ENCODE results near the gene NCOR1. TPM values are rescaled to one million over a fixed set of nuclear protein-coding genes. Genes with fewer than 3 reads are reported as not detected.

The NCOR1 gene
- total and polyA plus RNA-seq, 2 of the 13 experiments (the other 11 are each of a cell fraction or from before 2014, with no cell fraction given) = 57.0 to 71.7 TPM

- POLR2A ChIA-PET = no interaction called here
- 97% methylated on average over 3 of the region's 3 CpGs for WGBS (ENCODE audit: low lambda C conversion rate)
- TF ChIP-seq ZNF329 (CRISPR knock-in tag; IDR thresholded peaks at IDR 0.05; ENCODE audit: low read depth) = no peak
- intact Hi-C loops (cut with micrococcal nuclease; ENCODE audit: unreplicated experiment) (no loop called here), in situ Hi-C loops (cut with HindIII; ENCODE audit: extremely low pct_ligation_motif_present, low pct_unique_long_range_greater_than_20kb) (no loop called here)
- FAIRE-seq (no peak), DNase-seq (ENCODE audit: low spot score) (no peak), ATAC-seq (no peak)
- no peak overlapping the region for H3K4me2 ChIP-seq (ENCODE audit: low read depth, low read length)
- H3K4me3 ChIP-seq (replicated peaks in 1 of 3; ENCODE audit: insufficient read depth in 1 of 3, low read depth in 2 of 3, low read length in 3 of 3) = no peak overlapping the region
- H3K4me1 ChIP-seq (ENCODE audit: insufficient read depth, low read length) = peaks cover 11% of the 10 kb centered on the region; the same call in 1 of the 2 replicates
- BruUV-seq (replicated peaks) = no TSS peak
- no peak overlapping the region for H3K27ac ChIP-seq (ENCODE audit: extremely low read length, insufficient read depth, low read length)
- H3K9ac ChIP-seq (ENCODE audit: insufficient read depth, low read depth, low read length) = no peak overlapping the region
- no peaks in the 10 kb centered on the region for H4K20me1 ChIP-seq (ENCODE audit: insufficient read depth, low read length)
- no peak overlapping the region for H2AFZ ChIP-seq (ENCODE audit: low read length)
- H3K9me3 ChIP-seq (ENCODE audit: low read length) = peaks cover 9% of the 10 kb centered on the region
- CTCF ChIA-PET (ENCODE audit: low intra/inter-chr PET ratio, low total read pairs) = no interaction called here
- no peaks in the 10 kb centered on the region for H3K79me2 ChIP-seq (ENCODE audit: insufficient read depth, low read length)
- H3K36me3 ChIP-seq (replicated peaks in 1 of 2; ENCODE audit: control insufficient read depth in 1 of 2, insufficient read depth in 2 of 2, low read length in 2 of 2) = peaks cover 13 to 51% of the 10 kb centered on the region in 2 experiments
- no peaks in the 10 kb centered on the region for H3K27me3 ChIP-seq (ENCODE audit: control insufficient read depth in 1 of 2, insufficient read depth in 2 of 2, low read length in 2 of 2)
These were observed 132.1 kb downstream of the NCOR1 start for GRCh38 chr17:16083223-16083622.

- FAIRE-seq (peak; percentile 91), ATAC-seq (peak; percentile 97), DNase-seq (ENCODE audit: low spot score) (peak; percentile 72)
- Histone ChIP-seq H3K27me3 (ENCODE audit: control insufficient read depth in 1 of 2, insufficient read depth in 2 of 2, low read length in 2 of 2) (no peaks in the 10 kb centered on the region), H2AFZ (ENCODE audit: low read length) (no peak overlapping the region), H3K9ac (ENCODE audit: insufficient read depth, low read depth, low read length) (no peak overlapping the region), H3K36me3 (replicated peaks in 1 of 2; ENCODE audit: control insufficient read depth in 1 of 2, insufficient read depth in 2 of 2, low read length in 2 of 2) (peaks cover 14 to 56% of the 10 kb centered on the region in 2 experiments), H3K9me3 (ENCODE audit: low read length) (peaks cover 9% of the 10 kb centered on the region), H3K4me3 (replicated peaks in 1 of 3; ENCODE audit: insufficient read depth in 1 of 3, low read depth in 2 of 3, low read length in 3 of 3) (no peak overlapping the region), H3K4me2 (ENCODE audit: low read depth, low read length) (no peak overlapping the region), H3K4me1 (ENCODE audit: insufficient read depth, low read length) (peaks cover 11% of the 10 kb centered on the region; the same call in 1 of the 2 replicates), H4K20me1 (ENCODE audit: insufficient read depth, low read length) (no peaks in the 10 kb centered on the region), H3K27ac (ENCODE audit: extremely low read length, insufficient read depth, low read length) (peak overlapping the region; percentile 3), H3K79me2 (ENCODE audit: insufficient read depth, low read length) (no peaks in the 10 kb centered on the region)
- POLR2A ChIA-PET = interaction anchor here (0.6 to 1.3 kb wide), 2 partner anchors 120 to 356 kb away, joined by 3 to 4 read pairs; no protein-coding TSS in a partner anchor
- CTCF ChIA-PET (ENCODE audit: low intra/inter-chr PET ratio, low total read pairs) = no interaction called here
- WGBS (ENCODE audit: low lambda C conversion rate) = 94% methylated on average over 1 of the region's 1 CpG
- in situ Hi-C loops (cut with HindIII; ENCODE audit: extremely low pct_ligation_motif_present, low pct_unique_long_range_greater_than_20kb) = no loop called here
- intact Hi-C loops (cut with micrococcal nuclease; ENCODE audit: unreplicated experiment) = no loop called here
- BruUV-seq (replicated peaks) = no TSS peak
- TF ChIP-seq SOX6 (IDR thresholded peaks at IDR 0.05) (no peak), SOX6 (CRISPR knock-in tag; IDR thresholded peaks at IDR 0.05) (peak; percentile 60; the same call in 1 of the 2 replicates), SP2 (CRISPR knock-in tag; IDR thresholded peaks at IDR 0.05) (no peak), SOX13 (IDR thresholded peaks at IDR 0.05) (no peak), SOX13 (CRISPR knock-in tag; conservative IDR thresholded peaks at IDR 0.05 in 1 of 2, IDR thresholded peaks at IDR 0.05 in 1 of 2) (peak in 1 of 2 experiments; percentile 60; a peak in 2 of 4 replicates), KDM2A (CRISPR knock-in tag; IDR thresholded peaks at IDR 0.05; ENCODE audit: borderline replicate concordance, low read depth) (no peak), SOX5 (CRISPR knock-in tag; IDR thresholded peaks at IDR 0.05; ENCODE audit: borderline replicate concordance) (0 out of 2 replicates have a peak, but pooled peaks have one; percentile 38), FOXP4 (CRISPR knock-in tag; IDR thresholded peaks at IDR 0.05) (peak; percentile 69), MEIS1 (CRISPR knock-in tag; IDR thresholded peaks at IDR 0.05; ENCODE audit: borderline replicate concordance) (no peak), ZFP90 (CRISPR knock-in tag; IDR thresholded peaks at IDR 0.05; ENCODE audit: borderline replicate concordance) (peak; percentile 100), FOXP1 (IDR thresholded peaks at IDR 0.05) (no peak), FOXP1 (CRISPR knock-in tag; IDR thresholded peaks at IDR 0.05) (peak; percentile 23; the same call in 1 of the 2 replicates), RBM22 (optimal IDR thresholded peaks at IDR 0.05; ENCODE audit: low read length) (peak; percentile 24), FOXO1 (CRISPR knock-in tag; IDR thresholded peaks at IDR 0.05) (peak; percentile 30; the same call in 1 of the 2 replicates), TBX2 (CRISPR knock-in tag; IDR thresholded peaks at IDR 0.05; ENCODE audit: borderline replicate concordance) (0 out of 2 replicates have a peak, but pooled peaks have one; percentile 28), MED13 (CRISPR knock-in tag; IDR thresholded peaks at IDR 0.05) (no peak), ZNF234 (CRISPR knock-in tag; conservative IDR thresholded peaks at IDR 0.05) (no peak)
These were observed 133.7 kb downstream of the NCOR1 start for GRCh38 chr17:16081507-16082087.
